Testis (tissue), 5 donors: Measurements from ENCODE around the gene AKT1. TPM values are rescaled to one million over a fixed set of nuclear protein-coding genes. Genes with fewer than 3 reads are reported as not detected.
A peak's percentile ranks its signal among the peaks of the same experiment; 100 is the strongest.

Source experiments
- DNase-seq: peaks from one replicate; pipeline ENCODE4 v3.0.0-alpha.2; 2019
- H3K27ac ChIP-seq, 2 donors: fragments of 200-600 bp; sonication (generic); one replicate each; pipeline ENCODE4 v1.5.1; 2019
- H3K27me3 ChIP-seq: fragments of 200-600 bp; sonication (generic); one replicate; pipeline ENCODE4 v1.5.1; 2019
- H3K36me3 ChIP-seq: fragments of 200-600 bp; sonication (generic); one replicate; pipeline ENCODE4 v1.5.1; 2017; ENCODE audit warnings: low read depth; ENCODE audit errors: missing control alignments
- H3K4me1 ChIP-seq: fragments of 200-600 bp; sonication (generic); one replicate; pipeline ENCODE4 v1.5.1; 2019
- H3K4me3 ChIP-seq, 2 donors: fragments of 200-600 bp; sonication (generic); one replicate each; pipeline ENCODE4 v1.5.1; 2017 to 2019
- H3K9me3 ChIP-seq: fragments of 200-600 bp; sonication (generic); one replicate; pipeline ENCODE4 v1.5.1; 2017
- CTCF ChIP-seq, 3 experiments: fragments of 450-650 bp in 2 of 3; fragments of 200-600 bp in 1 of 3; sonication (generic) in 1 of 3; IDR thresholded peaks; one replicate each; pipeline ENCODE4 v1.5.1; 2016 to 2019; ENCODE audit warnings: antibody characterized with exemption in 3 of 3, mild to moderate bottlenecking in 2 of 3, moderate library complexity in 1 of 3
- POLR2A ChIP-seq: fragments of 450-650 bp; IDR thresholded peaks from one replicate; pipeline ENCODE4 v1.6.1; 2017; ENCODE audit warnings: antibody characterized with exemption, mild to moderate bottlenecking, moderate library complexity
- WGBS, 2 donors: methylation state at CpG; one replicate each; pipeline ENCODE4 v1.1.5; 2018; 5-methylcytosine and 5-hydroxymethylcytosine counted together
- intact Hi-C: fragments of 100-400 bp; cut with DNase I; formaldehyde crosslinking; loops from one replicate; pipeline ENCODE4 v1.15.1; 2023; ENCODE audit warnings: low total_unique reads
- long read RNA-seq, 2 donors: transcript quantifications; one replicate each; lab custom pipeline, GENCODE V29; 2026
- polyA plus RNA-seq: library from polyadenylated mRNA; stranded (reverse); fragments of 350-450 nt; fragmentation: Illumina TruSeq; extraction: RNeasy Lipid Tissue Mini Kit (QIAGEN cat#74804); gene quantifications from one replicate; pipeline ENCODE4 v1.2.3, GENCODE V29; 2014; ENCODE audit warnings: low read depth, low replicate concordance; ENCODE audit not compliant: insufficient read depth
- total RNA-seq, 2 donors: library from RNA; depleted of rRNA; stranded (reverse); fragments of >200 nt; gene quantifications; one replicate each; pipeline ENCODE4 v1.2.3, GENCODE V29; 2016

Gene AKT1
- total RNA-seq, result 100 to 1,000 TPM; 106 to 125 TPM
- polyA plus RNA-seq, result 68.2 TPM
- long read RNA-seq, donor 1, transcript AKT1-203 (14 exons, 2,710 nt), result major isoform, 18 of 24 reads
- long read RNA-seq, donor 1, partial matches to known transcripts, result 0 of 24 reads
- long read RNA-seq, donor 1, other reads (novel, unspliced or antisense), result 0 of 24 reads
- long read RNA-seq, donor 2, transcript AKT1-203 (14 exons, 2,710 nt), result major isoform, 17 of 31 reads
- long read RNA-seq, donor 2, partial matches to known transcripts, result 10 of 31 reads
- long read RNA-seq, donor 2, other reads (novel, unspliced or antisense), result 0 of 31 reads

- DNase-seq, result no peak
- peak within 1 kb of the TSS; percentile 70 to 79 for H3K4me3 ChIP-seq
- H3K27ac ChIP-seq, result peak within 1 kb of the TSS; percentile 80 to 88
- H3K9me3 ChIP-seq, result no peaks in the 10 kb centered on the region
- WGBS, 2 donors, result 0% methylated on average over 27 of the region's 124 CpGs; no CpG with 5 or more reads in 1 of the 2 donors
- peaks cover 56% of the 10 kb centered on the region for H3K4me1 ChIP-seq
- H3K36me3 ChIP-seq, result no peaks in the 10 kb centered on the region
- no peak for TF ChIP-seq POLR2A
- no peak for TF ChIP-seq CTCF (IDR thresholded peaks at IDR 0.05)
- intact Hi-C loops, result no loop called here
- H3K27me3 ChIP-seq, result no peaks in the 10 kb centered on the region
These were observed at the start of gene AKT1 for GRCh38 chr14:104794993-104795780. Gene AKT1, minus strand, starts transcription at chr14:104795748. Its CDS starts 3,105 bp downstream, at chr14:104792643.

GRCh38 chr14:104845033-104845666 is 49.6 kb upstream of the AKT1 start:
- Histone ChIP-seq H3K9me3 (no peaks in the 10 kb centered on the region), H3K27me3 (no peaks in the 10 kb centered on the region)

GRCh38 chr14:104844306-104845032 is 48.9 kb upstream of the AKT1 start:
- intact Hi-C loops, result no loop called here
- Histone ChIP-seq H3K9me3 (no peaks in the 10 kb centered on the region), H3K27me3 (no peaks in the 10 kb centered on the region), H3K4me3 (peak overlapping the region; percentile 29 to 42), H3K36me3 (no peaks in the 10 kb centered on the region), H3K4me1 (peaks cover 10% of the 10 kb centered on the region), H3K27ac (no peak overlapping the region)
- no peak for TF ChIP-seq CTCF (IDR thresholded peaks at IDR 0.05)
- TF ChIP-seq POLR2A, result no peak
- peak; percentile 50 for DNase-seq
- WGBS, 2 donors, result 6 to 7% methylated on average over 16 to 27 of the region's 27 CpGs

More at GRCh38 chr14:104845033-104845666, 49.6 kb upstream of the AKT1 start:
- WGBS, 2 donors, result 74 to 86% methylated on average over 3 to 4 of the region's 4 CpGs
- Histone ChIP-seq H3K36me3 (no peaks in the 10 kb centered on the region), H3K27ac (no peak overlapping the region), H3K4me3 (no peak overlapping the region), H3K4me1 (peaks cover 10% of the 10 kb centered on the region)
- no peak for DNase-seq
- no peak for TF ChIP-seq CTCF (IDR thresholded peaks at IDR 0.05)
- TF ChIP-seq POLR2A, result no peak
- intact Hi-C loops, result no loop called here

GRCh38 chr14:104843442-104844305 is 48.1 kb upstream of the AKT1 start:
- Histone ChIP-seq H3K4me1 (peaks cover 10% of the 10 kb centered on the region), H3K4me3 (peak overlapping the region; percentile 29 to 42)
- DNase-seq, result peak; percentile 44

More at GRCh38 chr14:104843442-104844305, 48.1 kb upstream of the AKT1 start:
- intact Hi-C loops, result no loop called here
- TF ChIP-seq CTCF (IDR thresholded peaks at IDR 0.05) (no peak), POLR2A (no peak)
- Histone ChIP-seq H3K36me3 (no peaks in the 10 kb centered on the region), H3K27ac (no peak overlapping the region), H3K27me3 (no peaks in the 10 kb centered on the region), H3K9me3 (no peaks in the 10 kb centered on the region)
- 0% methylated on average over 53 to 69 of the region's 69 CpGs for WGBS, 2 donors
